Right hindlimb (tissue), 1 donor: ENCODE data around the gene ARVCF.
A peak's percentile ranks its signal among the peaks of the same experiment; 100 is the strongest.
"Not testable (repeated sequence)": the region's sequence is repeated elsewhere in the genome, so short reads cannot be mapped to it uniquely, and the experiment has no call there.

ENCODE experiments used
- DNase-seq: peaks from one replicate; pipeline ENCODE4 v3.0.0-alpha.2; 2018

ARVCF gene

GRCh38 chr22:19931514-19931913 lies 85.1 kb downstream of the ARVCF start:
- DNase-seq: no peak

GRCh38 chr22:19930551-19931486 lies 85.8 kb downstream of the ARVCF start:
- DNase-seq: no peak

GRCh38 chr22:19929586-19930550 lies 86.8 kb downstream of the ARVCF start:
- DNase-seq: no peak

- DNase-seq: no peak
Measured at GRCh38 chr22:19928207-19928606, 88.4 kb downstream of the ARVCF start.

- no peak for DNase-seq
Measured at GRCh38 chr22:19927696-19928095, 88.9 kb downstream of the ARVCF start.

GRCh38 chr22:19926028-19926427 lies 90.6 kb downstream of the ARVCF start:
- DNase-seq: not testable (repeated sequence)

GRCh38 chr22:19923914-19924513 lies 92.6 kb downstream of the ARVCF start:
- no peak for DNase-seq

GRCh38 chr22:19921544-19922081 lies 95.0 kb downstream of the ARVCF start:
- DNase-seq: peak; percentile 15
